Astrocyte of the cerebellum (primary cell): ENCODE results near the gene VPS13C.
"Not testable (repeated sequence)": the region's sequence is repeated elsewhere in the genome, so short reads cannot be mapped to it uniquely, and the experiment has no call there.

Experiments
- DNase-seq: peaks from one replicate; pipeline ENCODE4 v3.0.0-alpha.2; 2011; ENCODE audit warnings: low read depth
- H3K4me3 ChIP-seq: 2 replicates; pipeline ENCODE4 v1.5.1; 2011; ENCODE audit warnings: mild to moderate bottlenecking, low read depth, low read length, moderate library complexity
- CTCF ChIP-seq: IDR thresholded peaks from 2 replicates; pipeline ENCODE4 v1.5.1; 2012; ENCODE audit warnings: low read length, low read depth, moderate library complexity, mild to moderate bottlenecking; ENCODE audit errors: missing control alignments
- in situ Hi-C: cut with HindIII; loops from 2 replicates; pipeline ENCODE4 v1.10.0; 2017; ENCODE audit warnings: low sequenced_read_pairs

Gene VPS13C

GRCh38 chr15:62026487-62027262 is 33.6 kb downstream of the VPS13C start:
- TF ChIP-seq CTCF, result no peak
- in situ Hi-C loops, result no loop called here
- no peak for DNase-seq
- no peak overlapping the region for H3K4me3 ChIP-seq

- no peak for DNase-seq
- H3K4me3 ChIP-seq, result no peak overlapping the region
- peak; percentile 35 for TF ChIP-seq CTCF
- in situ Hi-C loops, result no loop called here
Observed at GRCh38 chr15:62021991-62022600, 38.2 kb downstream of the VPS13C start.

- TF ChIP-seq CTCF, result no peak
- in situ Hi-C loops, result no loop called here
- no peak overlapping the region for H3K4me3 ChIP-seq
- DNase-seq, result no peak
Observed at GRCh38 chr15:62020576-62021160, 39.6 kb downstream of the VPS13C start.

- DNase-seq, in situ Hi-C loops, H3K4me3 ChIP-seq: not testable (repeated sequence)
Observed at GRCh38 chr15:62005354-62005753, 54.9 kb downstream of the VPS13C start.

- in situ Hi-C loops, result no loop called here
- no peak for DNase-seq
- no peak for TF ChIP-seq CTCF
- no peak overlapping the region for H3K4me3 ChIP-seq
Observed at GRCh38 chr15:61997786-61998185, 62.5 kb downstream of the VPS13C start.

- in situ Hi-C loops, result no loop called here
- H3K4me3 ChIP-seq, result no peak overlapping the region
- TF ChIP-seq CTCF, result no peak
- DNase-seq, result no peak
Observed at GRCh38 chr15:61996056-61996635, 64.1 kb downstream of the VPS13C start.

- H3K4me3 ChIP-seq, result no peak overlapping the region
- no peak for TF ChIP-seq CTCF
- in situ Hi-C loops, result no loop called here
Observed at GRCh38 chr15:61994216-61994615, 66.0 kb downstream of the VPS13C start.

More at GRCh38 chr15:61994216-61994615, 66.0 kb downstream of the VPS13C start:
- DNase-seq, result peak; percentile 9
